Tibial nerve (tissue), 3 donors: ENCODE measurements around the gene CUX1.

Experiments used
- POLR2A ChIP-seq, 2 donors: fragments of 450-650 bp; IDR thresholded peaks; one replicate each; pipeline ENCODE4 v1.6.1; 2017; ENCODE audit warnings: antibody characterized with exemption in 2 of 2, mild to moderate bottlenecking in 2 of 2, moderate library complexity in 2 of 2
- TF ChIP-seq, protein P1 (sequence below), 5 experiments: fragments of 200-600 bp in 3 of 5; fragments of 450-650 bp in 2 of 5; sonication (generic) in 3 of 5; IDR thresholded peaks; one replicate each; pipeline ENCODE4 v1.5.1; 2016 to 2019; ENCODE audit warnings: antibody characterized with exemption in 5 of 5, mild to moderate bottlenecking in 3 of 5, moderate library complexity in 2 of 5

DNA sequence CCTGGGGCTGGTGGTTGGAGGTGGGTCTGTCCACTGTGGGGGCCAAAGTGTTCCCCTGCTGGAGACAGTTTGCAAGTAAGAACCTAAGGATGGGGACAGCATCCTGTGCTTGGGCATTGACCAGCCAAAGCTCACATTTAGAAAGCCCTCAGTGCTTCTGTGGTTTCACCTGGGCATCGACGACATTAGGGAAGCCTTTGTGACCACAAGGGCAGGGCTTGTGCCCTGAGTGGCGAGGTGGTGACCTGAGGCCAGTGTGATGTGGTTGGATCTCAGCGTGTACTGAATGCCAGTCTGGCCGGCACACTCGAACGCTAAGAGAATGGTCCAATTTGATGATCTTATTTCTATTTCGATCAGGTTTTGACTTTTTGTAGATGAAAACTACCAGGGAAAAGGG, 437.1 kb downstream of the CUX1 start:
- no peak for TF ChIP-seq POLR2A (IDR thresholded peaks at IDR 0.05)
- TF ChIP-seq, protein P1, sequence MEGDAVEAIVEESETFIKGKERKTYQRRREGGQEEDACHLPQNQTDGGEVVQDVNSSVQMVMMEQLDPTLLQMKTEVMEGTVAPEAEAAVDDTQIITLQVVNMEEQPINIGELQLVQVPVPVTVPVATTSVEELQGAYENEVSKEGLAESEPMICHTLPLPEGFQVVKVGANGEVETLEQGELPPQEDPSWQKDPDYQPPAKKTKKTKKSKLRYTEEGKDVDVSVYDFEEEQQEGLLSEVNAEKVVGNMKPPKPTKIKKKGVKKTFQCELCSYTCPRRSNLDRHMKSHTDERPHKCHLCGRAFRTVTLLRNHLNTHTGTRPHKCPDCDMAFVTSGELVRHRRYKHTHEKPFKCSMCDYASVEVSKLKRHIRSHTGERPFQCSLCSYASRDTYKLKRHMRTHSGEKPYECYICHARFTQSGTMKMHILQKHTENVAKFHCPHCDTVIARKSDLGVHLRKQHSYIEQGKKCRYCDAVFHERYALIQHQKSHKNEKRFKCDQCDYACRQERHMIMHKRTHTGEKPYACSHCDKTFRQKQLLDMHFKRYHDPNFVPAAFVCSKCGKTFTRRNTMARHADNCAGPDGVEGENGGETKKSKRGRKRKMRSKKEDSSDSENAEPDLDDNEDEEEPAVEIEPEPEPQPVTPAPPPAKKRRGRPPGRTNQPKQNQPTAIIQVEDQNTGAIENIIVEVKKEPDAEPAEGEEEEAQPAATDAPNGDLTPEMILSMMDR (IDR thresholded peaks at IDR 0.05): no peak
